MM.1S (cell line): Measurements from ENCODE around the gene MED16.

Source experiments
- DNase-seq: peaks from one replicate; pipeline ENCODE4 v3.0.0-alpha.2; 2015
- H2AFZ ChIP-seq: fragments of 300-600 bp; sonication (generic); 2 replicates; pipeline ENCODE4 v1.6.0; 2016; ENCODE audit warnings: antibody characterized with exemption, low read length
- H3F3A ChIP-seq: fragments of 300-600 bp; sonication (generic); 2 replicates; pipeline ENCODE4 v1.6.1; 2016; ENCODE audit warnings: mild to moderate bottlenecking, antibody characterized with exemption, low read length, moderate library complexity, mixed read lengths; ENCODE audit not compliant: insufficient read depth
- H3K27ac ChIP-seq: fragments of 300-600 bp; sonication (generic); 2 replicates; pipeline ENCODE4 v1.5.1; 2016; ENCODE audit warnings: mild to moderate bottlenecking, low read length
- H3K27me3 ChIP-seq: fragments of 300-600 bp; sonication (generic); replicated peaks from 2 replicates; pipeline ENCODE4 v1.6.0; 2016; ENCODE audit warnings: low read length; ENCODE audit not compliant: insufficient read depth
- H3K36me3 ChIP-seq: fragments of 300-600 bp; sonication (generic); replicated peaks from 2 replicates; pipeline ENCODE4 v1.6.1; 2016; ENCODE audit warnings: mild to moderate bottlenecking, low read length, mixed read lengths; ENCODE audit not compliant: insufficient read depth
- H3K4me1 ChIP-seq: fragments of 300-600 bp; sonication (generic); 2 replicates; pipeline ENCODE4 v1.6.1; 2016; ENCODE audit warnings: low read length, mixed read lengths
- H3K4me2 ChIP-seq: fragments of 300-600 bp; sonication (generic); 2 replicates; pipeline ENCODE4 v1.6.0; 2016; ENCODE audit warnings: low read depth, low read length
- H3K4me3 ChIP-seq: fragments of 300-600 bp; sonication (generic); 2 replicates; pipeline ENCODE4 v1.5.1; 2016; ENCODE audit warnings: low read length, mixed read lengths
- H3K79me2 ChIP-seq: fragments of 300-600 bp; sonication (generic); 2 replicates; pipeline ENCODE4 v1.6.1; 2016; ENCODE audit warnings: mixed run types, low read length, mixed read lengths
- H3K9ac ChIP-seq: fragments of 300-600 bp; sonication (generic); 2 replicates; pipeline ENCODE4 v1.6.1; 2016; ENCODE audit warnings: low read length, mixed read lengths
- H3K9me2 ChIP-seq: fragments of 300-600 bp; sonication (generic); replicated peaks from 2 replicates; pipeline ENCODE4 v1.6.1; 2016; ENCODE audit warnings: mild to moderate bottlenecking, low read length, mixed read lengths; ENCODE audit not compliant: insufficient read depth
- H3K9me3 ChIP-seq: fragments of 300-600 bp; sonication (generic); replicated peaks from 2 replicates; pipeline ENCODE4 v1.6.1; 2016; ENCODE audit warnings: mild to moderate bottlenecking, low read length, mixed read lengths; ENCODE audit not compliant: insufficient read depth
- H4K20me1 ChIP-seq: fragments of 300-600 bp; sonication (generic); 2 replicates; pipeline ENCODE4 v1.6.1; 2016; ENCODE audit warnings: mild to moderate bottlenecking, low read length, moderate library complexity, mixed read lengths; ENCODE audit not compliant: insufficient read depth
- EZH2 ChIP-seq: fragments of 300-600 bp; sonication (generic); optimal IDR thresholded peaks from 2 replicates; pipeline ENCODE3; 2017; ENCODE audit warnings: low read depth, mild to moderate bottlenecking, antibody characterized with exemption, low read length, mixed read lengths
- EZH2phosphoT487 ChIP-seq: fragments of 300-600 bp; sonication (generic); IDR thresholded peaks from 2 replicates; pipeline ENCODE4 v1.6.1; 2018; ENCODE audit warnings: antibody characterized with exemption, low read length
- TF ChIP-seq, protein P1 (sequence below): fragments of 300-600 bp; sonication (generic); IDR thresholded peaks from 2 replicates; pipeline ENCODE4 v1.5.1; 2016; ENCODE audit warnings: antibody characterized with exemption, low read length, mixed read lengths

The MED16 gene

DNA sequence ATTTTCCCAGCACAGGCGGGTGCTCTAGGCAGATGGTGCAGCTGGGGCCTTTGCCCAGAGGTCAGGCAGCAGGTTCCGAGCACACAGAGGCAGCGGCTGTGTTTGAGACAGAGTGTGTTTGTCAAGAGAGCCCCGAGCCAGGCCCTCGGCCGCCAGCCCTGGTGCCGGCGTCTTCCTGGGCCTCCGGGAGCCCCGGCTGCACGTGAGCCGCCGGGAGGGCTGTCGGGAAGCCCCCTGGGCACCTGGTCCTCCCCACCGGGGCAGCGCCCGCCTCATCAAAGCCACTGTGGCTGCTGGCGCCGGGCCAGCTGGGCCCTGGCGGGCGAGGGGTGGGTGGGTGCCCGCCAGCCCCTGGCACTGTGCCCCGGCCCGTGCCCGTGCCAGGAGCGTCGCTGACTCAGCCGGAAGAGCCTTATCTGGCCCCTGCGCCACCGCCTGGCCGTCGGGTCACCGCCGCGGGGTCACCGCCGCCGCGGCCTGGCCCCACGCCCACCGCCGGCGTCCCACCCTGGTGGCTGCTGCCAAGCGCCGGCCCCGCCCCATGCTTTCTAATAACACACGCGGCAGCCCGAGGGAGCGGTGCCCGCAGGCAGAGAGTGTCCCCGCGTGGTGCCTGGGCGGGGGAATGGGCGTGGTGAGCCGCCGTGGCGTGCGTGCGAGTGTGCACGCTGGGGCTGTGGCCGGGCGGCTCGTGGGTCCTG, 47.8 kb upstream of the MED16 start:
- H2AFZ ChIP-seq: no peak overlapping the region
- H3K9me2 ChIP-seq: no peaks in the 10 kb centered on the region
- no peak overlapping the region for H3K4me2 ChIP-seq
- H3K9ac ChIP-seq: no peak overlapping the region
- H3K9me3 ChIP-seq: no peaks in the 10 kb centered on the region
- DNase-seq: no peak
- no peaks in the 10 kb centered on the region for H3F3A ChIP-seq
- no peak overlapping the region for H3K27ac ChIP-seq
- no peaks in the 10 kb centered on the region for H3K36me3 ChIP-seq
- H3K4me3 ChIP-seq: no peak overlapping the region
- TF ChIP-seq, protein P1, sequence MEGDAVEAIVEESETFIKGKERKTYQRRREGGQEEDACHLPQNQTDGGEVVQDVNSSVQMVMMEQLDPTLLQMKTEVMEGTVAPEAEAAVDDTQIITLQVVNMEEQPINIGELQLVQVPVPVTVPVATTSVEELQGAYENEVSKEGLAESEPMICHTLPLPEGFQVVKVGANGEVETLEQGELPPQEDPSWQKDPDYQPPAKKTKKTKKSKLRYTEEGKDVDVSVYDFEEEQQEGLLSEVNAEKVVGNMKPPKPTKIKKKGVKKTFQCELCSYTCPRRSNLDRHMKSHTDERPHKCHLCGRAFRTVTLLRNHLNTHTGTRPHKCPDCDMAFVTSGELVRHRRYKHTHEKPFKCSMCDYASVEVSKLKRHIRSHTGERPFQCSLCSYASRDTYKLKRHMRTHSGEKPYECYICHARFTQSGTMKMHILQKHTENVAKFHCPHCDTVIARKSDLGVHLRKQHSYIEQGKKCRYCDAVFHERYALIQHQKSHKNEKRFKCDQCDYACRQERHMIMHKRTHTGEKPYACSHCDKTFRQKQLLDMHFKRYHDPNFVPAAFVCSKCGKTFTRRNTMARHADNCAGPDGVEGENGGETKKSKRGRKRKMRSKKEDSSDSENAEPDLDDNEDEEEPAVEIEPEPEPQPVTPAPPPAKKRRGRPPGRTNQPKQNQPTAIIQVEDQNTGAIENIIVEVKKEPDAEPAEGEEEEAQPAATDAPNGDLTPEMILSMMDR: no peak
- TF ChIP-seq EZH2: no peak
- no peaks in the 10 kb centered on the region for H4K20me1 ChIP-seq
- no peaks in the 10 kb centered on the region for H3K27me3 ChIP-seq
- H3K4me1 ChIP-seq: no peaks in the 10 kb centered on the region
- peaks cover 45% of the 10 kb centered on the region for H3K79me2 ChIP-seq

DNA sequence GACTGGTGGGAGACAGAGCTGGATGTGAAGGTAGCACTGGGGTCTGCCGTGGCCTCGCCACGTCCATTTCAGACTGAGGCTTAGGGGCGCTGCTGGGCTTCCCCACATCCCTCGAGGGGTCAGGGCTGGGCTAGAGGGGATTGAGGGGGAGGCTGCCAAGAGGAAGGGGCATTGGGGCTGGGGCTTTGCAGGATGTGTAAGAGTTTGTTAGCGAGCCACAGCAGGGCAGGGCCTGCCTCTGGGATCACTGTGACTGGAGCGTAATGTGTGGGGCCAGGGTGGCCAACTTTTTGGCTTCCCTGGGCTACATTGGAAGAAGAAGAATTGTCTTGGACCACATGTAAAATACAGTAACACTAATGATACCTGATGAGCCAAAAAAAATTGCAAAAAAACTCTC, 46.9 kb upstream of the MED16 start:
- H2AFZ ChIP-seq: no peak overlapping the region
- H3K27me3 ChIP-seq: no peaks in the 10 kb centered on the region
- H3K4me1 ChIP-seq: no peaks in the 10 kb centered on the region
- no peak for TF ChIP-seq EZH2
- no peak for TF ChIP-seq EZH2phosphoT487
- TF ChIP-seq, protein P1: no peak
- no peaks in the 10 kb centered on the region for H3F3A ChIP-seq
- H3K9me2 ChIP-seq: no peaks in the 10 kb centered on the region
- no peaks in the 10 kb centered on the region for H4K20me1 ChIP-seq
- H3K4me2 ChIP-seq: no peak overlapping the region
- no peak overlapping the region for H3K9ac ChIP-seq
- H3K27ac ChIP-seq: no peak overlapping the region
- DNase-seq: no peak
- H3K79me2 ChIP-seq: peaks cover 44% of the 10 kb centered on the region
- no peaks in the 10 kb centered on the region for H3K36me3 ChIP-seq
- no peak overlapping the region for H3K4me3 ChIP-seq
- H3K9me3 ChIP-seq: no peaks in the 10 kb centered on the region

DNA sequence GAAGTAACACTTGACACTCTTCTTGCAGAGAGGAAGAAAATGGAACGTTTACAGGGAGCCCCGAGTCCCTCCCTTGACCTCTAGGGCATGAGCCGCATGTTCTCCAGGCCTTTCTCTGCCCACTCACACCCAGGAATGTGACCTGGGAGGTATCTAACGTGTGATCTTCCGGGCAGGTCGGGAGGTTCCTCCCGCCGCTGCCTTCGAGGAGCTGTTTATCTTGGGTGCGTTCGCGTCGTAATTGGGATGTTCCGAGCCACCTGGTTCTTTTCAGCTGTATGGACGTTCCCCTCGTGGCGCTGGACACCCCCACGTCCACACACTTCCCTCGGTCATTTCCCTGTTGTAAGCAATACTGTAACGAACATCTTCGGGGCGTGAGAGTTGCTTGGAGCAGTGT, 46.5 kb upstream of the MED16 start:
- Histone ChIP-seq H3F3A (no peaks in the 10 kb centered on the region), H3K9me2 (no peaks in the 10 kb centered on the region), H3K4me1 (no peaks in the 10 kb centered on the region), H2AFZ (no peak overlapping the region), H3K27ac (no peak overlapping the region), H3K9ac (no peak overlapping the region), H3K36me3 (no peaks in the 10 kb centered on the region), H3K79me2 (peaks cover 45% of the 10 kb centered on the region), H3K4me2 (no peak overlapping the region), H3K9me3 (no peaks in the 10 kb centered on the region), H3K27me3 (no peaks in the 10 kb centered on the region), H3K4me3 (no peak overlapping the region), H4K20me1 (no peaks in the 10 kb centered on the region)
- TF ChIP-seq, protein P1: no peak
- TF ChIP-seq EZH2: no peak
- TF ChIP-seq EZH2phosphoT487: no peak
- no peak for DNase-seq
